ENCODE measurements around the gene RETSAT.
A peak's percentile ranks its signal among the peaks of the same experiment; 100 is the strongest.

RETSAT gene

DNA sequence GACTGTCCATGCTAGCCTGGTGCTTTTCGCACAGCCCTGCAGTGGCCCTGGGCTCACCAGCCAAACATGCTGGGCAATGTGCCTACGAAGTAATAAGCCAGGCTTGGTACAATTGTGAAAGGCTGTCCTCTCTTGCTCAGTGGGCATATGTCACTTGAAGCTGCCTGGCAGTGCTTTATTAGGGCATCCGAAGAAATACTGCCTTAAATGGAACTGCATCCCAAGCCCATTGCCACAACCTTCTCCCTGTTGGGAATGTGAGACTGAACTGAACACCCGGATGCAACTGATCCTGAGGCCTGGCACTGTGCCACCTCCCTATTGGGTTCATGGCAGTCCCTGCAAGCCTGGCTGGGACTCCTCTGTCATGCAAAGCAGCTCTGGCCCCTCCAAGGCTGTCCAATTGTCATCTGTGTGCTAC is 39.9 kb upstream of the RETSAT start:
- POLR2A ChIA-PET, result interaction anchor here (1.4 kb wide), 2 partner anchors 144 to 156 kb away, joined by 3 to 4 read pairs; partner anchors contain the start of gene MAT2A
- Histone ChIP-seq H3K9me3 (ENCODE audit: control insufficient read depth, insufficient read depth, low read depth, low read length) (no peaks in the 10 kb centered on the region), H3K36me3 (ENCODE audit: control insufficient read depth in 2 of 2, insufficient read depth in 1 of 2, low read length in 2 of 2) (peaks cover 0 to 21% of the 10 kb centered on the region in 2 experiments; a peak in 1 of 3 replicates), H3K4me3 (ENCODE audit: low read depth, low read length) (no peak overlapping the region), H3K4me1 (ENCODE audit: control insufficient read depth, insufficient read depth, low read length) (no peaks in the 10 kb centered on the region), H3K27ac (ENCODE audit: extremely low read depth, low read depth, low read length) (no peak overlapping the region)
- CTCF ChIA-PET, result interaction anchor here (0.6 to 2.5 kb wide), 3 partner anchors 157 to 328 kb away, joined by 3 to 11 read pairs (median 4); no protein-coding TSS in a partner anchor
- TF ChIP-seq ZNF112 (tag by site-specific recombination; IDR thresholded peaks at IDR 0.05) (no peak), ZNF501 (tag by site-specific recombination; IDR thresholded peaks at IDR 0.05) (no peak), REPIN1 (tag by site-specific recombination; IDR thresholded peaks at IDR 0.05; ENCODE audit: low read depth) (no peak), ZNF394 (tag by site-specific recombination; IDR thresholded peaks at IDR 0.05; ENCODE audit: borderline replicate concordance) (no peak), ZSCAN30 (tag by site-specific recombination; IDR thresholded peaks at IDR 0.05) (no peak), ZNF114 (tag by site-specific recombination; IDR thresholded peaks at IDR 0.05) (no peak), GLI4 (tag by site-specific recombination; IDR thresholded peaks at IDR 0.05) (no peak), GLIS1 (tag by site-specific recombination; IDR thresholded peaks at IDR 0.05) (no peak)
- TF ChIP-seq, protein P1, sequence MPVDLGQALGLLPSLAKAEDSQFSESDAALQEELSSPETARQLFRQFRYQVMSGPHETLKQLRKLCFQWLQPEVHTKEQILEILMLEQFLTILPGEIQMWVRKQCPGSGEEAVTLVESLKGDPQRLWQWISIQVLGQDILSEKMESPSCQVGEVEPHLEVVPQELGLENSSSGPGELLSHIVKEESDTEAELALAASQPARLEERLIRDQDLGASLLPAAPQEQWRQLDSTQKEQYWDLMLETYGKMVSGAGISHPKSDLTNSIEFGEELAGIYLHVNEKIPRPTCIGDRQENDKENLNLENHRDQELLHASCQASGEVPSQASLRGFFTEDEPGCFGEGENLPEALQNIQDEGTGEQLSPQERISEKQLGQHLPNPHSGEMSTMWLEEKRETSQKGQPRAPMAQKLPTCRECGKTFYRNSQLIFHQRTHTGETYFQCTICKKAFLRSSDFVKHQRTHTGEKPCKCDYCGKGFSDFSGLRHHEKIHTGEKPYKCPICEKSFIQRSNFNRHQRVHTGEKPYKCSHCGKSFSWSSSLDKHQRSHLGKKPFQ (tag by site-specific recombination; IDR thresholded peaks at IDR 0.05), result no peak

DNA sequence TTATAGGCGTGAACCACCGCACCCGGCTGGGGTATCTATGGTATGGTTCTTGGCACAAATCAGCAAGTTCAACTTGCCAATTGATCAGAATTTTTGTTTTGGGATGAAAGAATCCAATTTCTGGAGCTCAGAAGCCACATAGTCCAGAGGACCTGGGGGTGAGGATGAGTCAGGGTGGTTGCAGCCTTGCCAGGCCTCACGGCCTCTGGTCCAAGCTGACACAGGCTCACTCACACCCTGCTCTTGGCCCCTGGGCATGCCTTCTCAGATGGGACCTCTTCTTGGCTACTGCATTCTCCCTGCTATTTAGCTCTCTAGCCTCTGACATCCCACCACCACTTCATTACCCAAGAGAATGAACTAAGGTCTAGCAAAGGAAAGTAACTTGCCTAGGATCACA is 39.5 kb upstream of the RETSAT start:
- CTCF ChIA-PET, result interaction anchor here (0.6 to 2.5 kb wide), 3 partner anchors 9 to 328 kb away, joined by 3 to 11 read pairs (median 3); no protein-coding TSS in a partner anchor

DNA sequence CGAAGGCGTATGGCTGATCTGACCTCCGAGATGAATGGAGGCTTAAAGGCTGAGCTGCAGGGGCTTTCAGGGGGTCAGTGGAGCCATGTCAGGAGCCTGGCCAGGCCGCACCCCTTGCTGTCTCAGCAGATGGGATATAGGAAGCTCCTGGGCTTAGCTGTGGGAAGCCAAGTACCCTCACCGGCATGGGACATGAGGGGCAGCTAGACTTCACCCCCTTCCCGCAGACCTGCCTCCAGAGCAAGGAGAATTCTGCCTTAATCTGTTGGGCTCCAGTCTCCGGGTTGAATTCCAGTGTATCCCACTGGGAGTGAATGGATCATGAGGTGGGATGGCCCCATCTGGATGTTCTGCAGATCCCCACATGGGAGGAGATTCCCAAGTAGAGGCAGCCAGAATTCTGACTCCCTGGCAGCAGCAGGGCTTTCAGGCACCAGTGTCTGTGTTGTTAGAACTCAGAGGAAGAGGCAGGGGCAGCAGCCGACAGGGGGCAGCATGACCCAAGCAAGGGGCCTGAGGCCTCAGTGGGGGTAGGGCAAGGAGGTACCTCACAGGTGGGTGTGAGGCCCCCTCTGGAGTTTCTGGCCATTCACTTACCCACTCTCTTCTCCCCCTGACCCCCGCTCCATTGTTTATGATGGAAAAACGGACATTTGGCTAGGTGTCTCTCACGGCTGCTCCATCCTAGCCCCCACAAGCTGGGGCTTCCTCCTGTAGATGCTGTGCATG is 36.8 kb upstream of the RETSAT start:
- POLR2A ChIA-PET, result interaction anchor here (1.0 to 2.0 kb wide), 2 partner anchors 149 to 155 kb away, joined by 4 to 6 read pairs; no protein-coding TSS in a partner anchor
- H3K36me3 ChIP-seq (ENCODE audit: control insufficient read depth in 2 of 2, insufficient read depth in 1 of 2, low read length in 2 of 2), result peaks cover 0 to 41% of the 10 kb centered on the region in 2 experiments; a peak in 2 of 3 replicates
- CTCF ChIA-PET, result interaction anchor here (0.6 to 4.7 kb wide), 10 partner anchors 8 to 171 kb away, joined by 3 to 62 read pairs (median 5); no protein-coding TSS in a partner anchor
- no peak overlapping the region for H3K4me3 ChIP-seq (ENCODE audit: low read depth, low read length)
- TF ChIP-seq, protein P2, sequence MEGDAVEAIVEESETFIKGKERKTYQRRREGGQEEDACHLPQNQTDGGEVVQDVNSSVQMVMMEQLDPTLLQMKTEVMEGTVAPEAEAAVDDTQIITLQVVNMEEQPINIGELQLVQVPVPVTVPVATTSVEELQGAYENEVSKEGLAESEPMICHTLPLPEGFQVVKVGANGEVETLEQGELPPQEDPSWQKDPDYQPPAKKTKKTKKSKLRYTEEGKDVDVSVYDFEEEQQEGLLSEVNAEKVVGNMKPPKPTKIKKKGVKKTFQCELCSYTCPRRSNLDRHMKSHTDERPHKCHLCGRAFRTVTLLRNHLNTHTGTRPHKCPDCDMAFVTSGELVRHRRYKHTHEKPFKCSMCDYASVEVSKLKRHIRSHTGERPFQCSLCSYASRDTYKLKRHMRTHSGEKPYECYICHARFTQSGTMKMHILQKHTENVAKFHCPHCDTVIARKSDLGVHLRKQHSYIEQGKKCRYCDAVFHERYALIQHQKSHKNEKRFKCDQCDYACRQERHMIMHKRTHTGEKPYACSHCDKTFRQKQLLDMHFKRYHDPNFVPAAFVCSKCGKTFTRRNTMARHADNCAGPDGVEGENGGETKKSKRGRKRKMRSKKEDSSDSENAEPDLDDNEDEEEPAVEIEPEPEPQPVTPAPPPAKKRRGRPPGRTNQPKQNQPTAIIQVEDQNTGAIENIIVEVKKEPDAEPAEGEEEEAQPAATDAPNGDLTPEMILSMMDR (tag by site-specific recombination; IDR thresholded peaks at IDR 0.05), result peak; percentile 66
- TF ChIP-seq ZNF654 (tag by site-specific recombination; IDR thresholded peaks at IDR 0.05; ENCODE audit: low read depth), result peak; percentile 37
- no peak for TF ChIP-seq ZNF274 (IDR thresholded peaks at IDR 0.05; ENCODE audit: low read length)
- TF ChIP-seq ZNF274 (tag by site-specific recombination; IDR thresholded peaks at IDR 0.05; ENCODE audit: borderline replicate concordance), result no peak
- peak; percentile 32 for TF ChIP-seq GLIS1 (tag by site-specific recombination; IDR thresholded peaks at IDR 0.05)
- TF ChIP-seq GLIS2 (tag by site-specific recombination; IDR thresholded peaks at IDR 0.05), result peak; percentile 69
- no peak for TF ChIP-seq ZNF664 (tag by site-specific recombination; IDR thresholded peaks at IDR 0.05)
- TF ChIP-seq ZNF529 (tag by site-specific recombination; IDR thresholded peaks at IDR 0.05; ENCODE audit: insufficient replicate concordance), result no peak
- no peak for TF ChIP-seq ZNF76 (tag by site-specific recombination; IDR thresholded peaks at IDR 0.05; ENCODE audit: borderline replicate concordance, low read depth)
- TF ChIP-seq, protein P3, sequence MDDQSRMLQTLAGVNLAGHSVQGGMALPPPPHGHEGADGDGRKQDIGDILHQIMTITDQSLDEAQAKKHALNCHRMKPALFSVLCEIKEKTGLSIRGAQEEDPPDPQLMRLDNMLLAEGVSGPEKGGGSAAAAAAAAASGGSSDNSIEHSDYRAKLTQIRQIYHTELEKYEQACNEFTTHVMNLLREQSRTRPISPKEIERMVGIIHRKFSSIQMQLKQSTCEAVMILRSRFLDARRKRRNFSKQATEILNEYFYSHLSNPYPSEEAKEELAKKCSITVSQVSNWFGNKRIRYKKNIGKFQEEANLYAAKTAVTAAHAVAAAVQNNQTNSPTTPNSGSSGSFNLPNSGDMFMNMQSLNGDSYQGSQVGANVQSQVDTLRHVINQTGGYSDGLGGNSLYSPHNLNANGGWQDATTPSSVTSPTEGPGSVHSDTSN (CRISPR knock-in tag; IDR thresholded peaks at IDR 0.05), result no peak
- H3K27ac ChIP-seq (ENCODE audit: extremely low read depth, low read depth, low read length), result no peak overlapping the region
- H3K4me1 ChIP-seq (ENCODE audit: control insufficient read depth, insufficient read depth, low read length), result no peaks in the 10 kb centered on the region
- no peaks in the 10 kb centered on the region for H3K9me3 ChIP-seq (ENCODE audit: control insufficient read depth, insufficient read depth, low read depth, low read length)

More for the DNA sequence above, 39.5 kb upstream of the RETSAT start:
- POLR2A ChIA-PET, result interaction anchor here (1.4 to 2.1 kb wide), 3 partner anchors 39 to 156 kb away, joined by 3 to 11 read pairs (median 4); partner anchors contain the start of genes ELMOD3, MAT2A and RETSAT
- TF ChIP-seq KLF10 (tag by site-specific recombination; IDR thresholded peaks at IDR 0.05) (no peak), SP7 (tag by site-specific recombination; IDR thresholded peaks at IDR 0.05) (no peak), ZNF621 (tag by site-specific recombination; IDR thresholded peaks at IDR 0.05) (no peak), GLI4 (tag by site-specific recombination; IDR thresholded peaks at IDR 0.05) (no peak), ZFHX2 (tag by site-specific recombination; conservative IDR thresholded peaks at IDR 0.05) (no peak), OVOL3 (tag by site-specific recombination; IDR thresholded peaks at IDR 0.05) (no peak), ZNF658 (tag by site-specific recombination; IDR thresholded peaks at IDR 0.05) (no peak), ZNF560 (tag by site-specific recombination; IDR thresholded peaks at IDR 0.05; ENCODE audit: borderline replicate concordance) (no peak)
- TF ChIP-seq, protein P4, sequence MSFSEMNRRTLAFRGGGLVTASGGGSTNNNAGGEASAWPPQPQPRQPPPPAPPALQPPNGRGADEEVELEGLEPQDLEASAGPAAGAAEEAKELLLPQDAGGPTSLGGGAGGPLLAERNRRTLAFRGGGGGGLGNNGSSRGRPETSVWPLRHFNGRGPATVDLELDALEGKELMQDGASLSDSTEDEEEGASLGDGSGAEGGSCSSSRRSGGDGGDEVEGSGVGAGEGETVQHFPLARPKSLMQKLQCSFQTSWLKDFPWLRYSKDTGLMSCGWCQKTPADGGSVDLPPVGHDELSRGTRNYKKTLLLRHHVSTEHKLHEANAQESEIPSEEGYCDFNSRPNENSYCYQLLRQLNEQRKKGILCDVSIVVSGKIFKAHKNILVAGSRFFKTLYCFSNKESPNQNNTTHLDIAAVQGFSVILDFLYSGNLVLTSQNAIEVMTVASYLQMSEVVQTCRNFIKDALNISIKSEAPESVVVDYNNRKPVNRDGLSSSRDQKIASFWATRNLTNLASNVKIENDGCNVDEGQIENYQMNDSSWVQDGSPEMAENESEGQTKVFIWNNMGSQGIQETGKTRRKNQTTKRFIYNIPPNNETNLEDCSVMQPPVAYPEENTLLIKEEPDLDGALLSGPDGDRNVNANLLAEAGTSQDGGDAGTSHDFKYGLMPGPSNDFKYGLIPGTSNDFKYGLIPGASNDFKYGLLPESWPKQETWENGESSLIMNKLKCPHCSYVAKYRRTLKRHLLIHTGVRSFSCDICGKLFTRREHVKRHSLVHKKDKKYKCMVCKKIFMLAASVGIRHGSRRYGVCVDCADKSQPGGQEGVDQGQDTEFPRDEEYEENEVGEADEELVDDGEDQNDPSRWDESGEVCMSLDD (tag by site-specific recombination; IDR thresholded peaks at IDR 0.05), result no peak
- peaks cover 0 to 25% of the 10 kb centered on the region in 2 experiments; a peak in 1 of 3 replicates for H3K36me3 ChIP-seq (ENCODE audit: control insufficient read depth in 2 of 2, insufficient read depth in 1 of 2, low read length in 2 of 2)
- no peak overlapping the region for H3K4me3 ChIP-seq (ENCODE audit: low read depth, low read length)
- no peaks in the 10 kb centered on the region for H3K4me1 ChIP-seq (ENCODE audit: control insufficient read depth, insufficient read depth, low read length)
- H3K9me3 ChIP-seq (ENCODE audit: control insufficient read depth, insufficient read depth, low read depth, low read length), result no peaks in the 10 kb centered on the region
- no peak overlapping the region for H3K27ac ChIP-seq (ENCODE audit: extremely low read depth, low read depth, low read length)

Data from HEK293 (cell line).